Parathyroid adenoma (tissue), 2 donors: ENCODE data around the gene LCN6.

Experiments used
- H2AFZ ChIP-seq: fragments of 300-600 bp; sonication (generic); one replicate; pipeline ENCODE4 v1.7.0; 2017; ENCODE audit warnings: antibody characterized with exemption, mild to moderate bottlenecking
- H3K27ac ChIP-seq: fragments of 300-600 bp; sonication (generic); one replicate; pipeline ENCODE4 v1.7.0; 2017
- H3K27me3 ChIP-seq: fragments of 300-600 bp; sonication (generic); one replicate; pipeline ENCODE4 v1.7.0; 2017; ENCODE audit warnings: low read length; ENCODE audit not compliant: control insufficient read depth, insufficient read depth
- H3K36me3 ChIP-seq: fragments of 300-600 bp; sonication (generic); one replicate; pipeline ENCODE4 v1.7.0; 2017; ENCODE audit warnings: low read length; ENCODE audit not compliant: control insufficient read depth, insufficient read depth
- H3K4me1 ChIP-seq: fragments of 300-600 bp; sonication (generic); one replicate; pipeline ENCODE4 v1.7.0; 2017; ENCODE audit warnings: control low read depth
- H3K4me2 ChIP-seq: fragments of 300-600 bp; sonication (generic); one replicate; pipeline ENCODE4 v1.7.0; 2017; ENCODE audit warnings: low read length
- H3K4me3 ChIP-seq: fragments of 300-600 bp; sonication (generic); one replicate; pipeline ENCODE4 v1.7.0; 2017; ENCODE audit warnings: low read depth, low read length
- H3K79me2 ChIP-seq: fragments of 300-600 bp; sonication (generic); one replicate; pipeline ENCODE4 v1.7.0; 2017; ENCODE audit warnings: control low read depth
- H3K9ac ChIP-seq: fragments of 300-600 bp; sonication (generic); one replicate; pipeline ENCODE4 v1.7.0; 2017; ENCODE audit warnings: mild to moderate bottlenecking
- H3K9me3 ChIP-seq: fragments of 300-600 bp; sonication (generic); one replicate; pipeline ENCODE4 v1.7.0; 2017; ENCODE audit warnings: low read length; ENCODE audit not compliant: control insufficient read depth
- CTCF ChIP-seq: fragments of 300-600 bp; sonication (generic); IDR thresholded peaks from one replicate; pipeline ENCODE4 v1.7.0; 2017; ENCODE audit warnings: antibody characterized with exemption, mild to moderate bottlenecking
- donor health status: primary hyperparathyroidism.

LCN6 gene

GRCh38 chr9:136721339-136722092 is 26.8 kb downstream of the LCN6 start:
- Histone ChIP-seq H3K27me3 (no peaks in the 10 kb centered on the region), H3K4me2 (no peak overlapping the region), H3K4me3 (no peak overlapping the region), H3K27ac (no peak overlapping the region), H3K36me3 (no peaks in the 10 kb centered on the region), H3K9me3 (no peaks in the 10 kb centered on the region), H3K4me1 (no peaks in the 10 kb centered on the region), H3K79me2 (no peaks in the 10 kb centered on the region), H3K9ac (no peak overlapping the region), H2AFZ (no peak overlapping the region)
- TF ChIP-seq CTCF = no peak

GRCh38 chr9:136720898-136721338 is 27.4 kb downstream of the LCN6 start:
- Histone ChIP-seq H3K9me3 (no peaks in the 10 kb centered on the region), H3K4me3 (no peak overlapping the region), H3K36me3 (no peaks in the 10 kb centered on the region), H3K4me1 (no peaks in the 10 kb centered on the region), H2AFZ (no peak overlapping the region), H3K4me2 (no peak overlapping the region), H3K79me2 (no peaks in the 10 kb centered on the region), H3K9ac (no peak overlapping the region), H3K27ac (no peak overlapping the region), H3K27me3 (no peaks in the 10 kb centered on the region)
- no peak for TF ChIP-seq CTCF

GRCh38 chr9:136720251-136720897 is 28.0 kb downstream of the LCN6 start:
- no peaks in the 10 kb centered on the region for H3K4me1 ChIP-seq

GRCh38 chr9:136719195-136719880 is 29.0 kb downstream of the LCN6 start:
- Histone ChIP-seq H3K79me2 (no peaks in the 10 kb centered on the region), H3K27me3 (no peaks in the 10 kb centered on the region), H3K36me3 (no peaks in the 10 kb centered on the region), H3K9me3 (no peaks in the 10 kb centered on the region), H3K9ac (no peak overlapping the region), H3K4me3 (no peak overlapping the region), H3K4me1 (no peaks in the 10 kb centered on the region), H3K4me2 (no peak overlapping the region), H3K27ac (no peak overlapping the region), H2AFZ (no peak overlapping the region)
- TF ChIP-seq CTCF = no peak

More at GRCh38 chr9:136720251-136720897, 28.0 kb downstream of the LCN6 start:
- H3K9ac ChIP-seq = no peak overlapping the region
- H3K4me2 ChIP-seq = no peak overlapping the region
- H3K36me3 ChIP-seq = no peaks in the 10 kb centered on the region
- no peak overlapping the region for H3K4me3 ChIP-seq
- H3K79me2 ChIP-seq = no peaks in the 10 kb centered on the region
- no peaks in the 10 kb centered on the region for H3K9me3 ChIP-seq
- H3K27ac ChIP-seq = no peak overlapping the region
- H2AFZ ChIP-seq = no peak overlapping the region
- no peak for TF ChIP-seq CTCF
- H3K27me3 ChIP-seq = no peaks in the 10 kb centered on the region
